C4-2B (cell line): Measurements from ENCODE around the gene AVPI1.
"Not testable (repeated sequence)": the region's sequence is repeated elsewhere in the genome, so short reads cannot be mapped to it uniquely, and the experiment has no call there.

Experiments used
- H3K27ac ChIP-seq: fragments of 450-650 bp; 2 replicates; pipeline ENCODE4 v1.5.1; 2017
- CTCF ChIP-seq: fragments of 450-650 bp; conservative IDR thresholded peaks from 2 replicates; pipeline ENCODE4 v1.5.1; 2017; ENCODE audit warnings: mild to moderate bottlenecking
- ZFX ChIP-seq: fragments of 450-650 bp; IDR thresholded peaks from 2 replicates; pipeline ENCODE4 v1.6.1; 2017

Gene AVPI1

GRCh38 chr10:97651773-97652172 is 35.3 kb downstream of the AVPI1 start:
- no peak overlapping the region for H3K27ac ChIP-seq
- no peak for TF ChIP-seq ZFX
- no peak for TF ChIP-seq CTCF

GRCh38 chr10:97650726-97651125 is 36.3 kb downstream of the AVPI1 start:
- H3K27ac ChIP-seq, result no peak overlapping the region

GRCh38 chr10:97649405-97649750 is 37.7 kb downstream of the AVPI1 start:
- H3K27ac ChIP-seq, result not testable (repeated sequence)

More at GRCh38 chr10:97650726-97651125, 36.3 kb downstream of the AVPI1 start:
- TF ChIP-seq CTCF (no peak), ZFX (no peak)

- no peak for TF ChIP-seq CTCF
- TF ChIP-seq ZFX, result no peak
- H3K27ac ChIP-seq, result no peak overlapping the region
Measured at GRCh38 chr10:97648562-97649404, 38.3 kb downstream of the AVPI1 start.

- no peak overlapping the region for H3K27ac ChIP-seq
- TF ChIP-seq ZFX (no peak), CTCF (no peak)
Measured at GRCh38 chr10:97647556-97647955, 39.5 kb downstream of the AVPI1 start.

DNA sequence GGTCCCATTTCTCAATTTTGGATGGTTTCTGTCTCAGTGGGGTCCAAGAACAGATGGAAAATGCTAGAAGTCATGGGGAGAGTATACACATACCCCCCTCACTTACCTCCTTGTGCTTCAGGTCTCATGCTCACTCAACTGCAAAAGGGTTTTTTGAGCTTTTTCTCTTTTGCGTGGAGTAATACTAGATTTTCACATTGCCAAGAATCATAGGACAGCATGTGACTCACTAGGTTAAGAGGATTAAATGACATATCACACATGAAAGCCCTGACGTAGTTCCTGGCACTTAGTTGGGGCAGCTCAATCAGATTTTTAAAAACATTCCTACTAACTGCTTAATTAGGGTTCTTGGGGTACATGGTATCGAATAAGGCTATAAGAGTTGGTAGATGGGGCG is 42.1 kb downstream of the AVPI1 start:
- no peak for TF ChIP-seq CTCF
- no peak for TF ChIP-seq ZFX
- H3K27ac ChIP-seq, result no peak overlapping the region

DNA sequence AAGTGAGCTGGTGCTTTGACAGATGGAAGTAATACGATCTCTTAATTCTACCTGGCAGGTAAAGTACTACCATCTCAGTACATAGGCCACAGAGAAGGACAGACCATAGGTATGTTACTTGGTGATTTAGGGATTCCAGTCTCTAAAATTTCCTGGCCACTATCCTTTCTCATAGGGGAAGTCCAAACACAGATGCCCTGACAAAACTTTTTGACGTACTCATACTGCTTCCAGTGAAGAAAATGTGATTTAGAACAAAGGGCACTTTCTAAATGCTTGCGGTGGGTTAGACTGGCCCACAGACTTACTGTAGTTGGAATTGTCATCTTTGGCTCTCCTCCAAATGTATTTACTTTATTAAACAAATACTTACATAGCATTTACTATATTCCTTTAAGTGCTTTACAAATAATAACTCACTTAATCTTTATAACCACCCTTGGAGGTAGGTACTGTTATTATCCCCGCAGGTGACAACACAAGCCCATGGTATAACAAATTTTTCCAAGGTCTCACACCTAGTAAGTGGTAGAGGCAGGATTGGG is 43.5 kb downstream of the AVPI1 start:
- H3K27ac ChIP-seq, result no peak overlapping the region
- TF ChIP-seq ZFX (no peak), CTCF (no peak)

GRCh38 chr10:97642471-97643159 is 44.4 kb downstream of the AVPI1 start:
- H3K27ac ChIP-seq, result not testable (repeated sequence)
